Fibroblast of lung (primary cell): ENCODE measurements around the gene DOC2B. TPM values are rescaled to one million over a fixed set of nuclear protein-coding genes. Genes with fewer than 3 reads are reported as not detected.
"Not testable (repeated sequence)": the region's sequence is repeated elsewhere in the genome, so short reads cannot be mapped to it uniquely, and the experiment has no call there.

ENCODE experiments used
- DNase-seq, 2 donors: peaks; one replicate each; pipeline versions ENCODE4 v3.0.0 to v3.0.0-alpha.2; 2010; ENCODE audit warnings: low read depth in 2 of 2
- H2AFZ ChIP-seq: 2 replicates; pipeline ENCODE4 v1.5.1; 2012; ENCODE audit warnings: low read length, control low read depth, inconsistent platforms
- H3K27ac ChIP-seq: 2 replicates; pipeline ENCODE4 v1.5.1; 2011; ENCODE audit warnings: low read length, control low read depth; ENCODE audit not compliant: insufficient read depth
- H3K27me3 ChIP-seq: 2 replicates; pipeline ENCODE4 v1.5.1; 2011; ENCODE audit warnings: mild to moderate bottlenecking, low read length; ENCODE audit not compliant: control insufficient read depth, insufficient read depth
- H3K36me3 ChIP-seq: 2 replicates; pipeline ENCODE4 v1.5.1; 2011; ENCODE audit warnings: low read length; ENCODE audit not compliant: control insufficient read depth, insufficient read depth
- H3K4me1 ChIP-seq: 2 replicates; pipeline ENCODE4 v1.5.1; 2011; ENCODE audit warnings: low read length; ENCODE audit not compliant: control insufficient read depth, insufficient read depth; ENCODE audit errors: extremely low read depth
- H3K4me2 ChIP-seq: 2 replicates; pipeline ENCODE4 v1.5.1; 2011; ENCODE audit warnings: low read length, control low read depth; ENCODE audit not compliant: insufficient read depth; ENCODE audit errors: extremely low read depth
- H3K4me3 ChIP-seq, 4 experiments: fragments of 200-600 bp in 1 of 4; sonication (generic) in 1 of 4; replicated peaks in 1 of 4; 2 replicates each; pipeline ENCODE4 v1.5.1; 2011 to 2016; ENCODE audit warnings: low read length in 4 of 4, low read depth in 3 of 4, mild to moderate bottlenecking in 3 of 4, control low read depth in 2 of 4, inconsistent platforms in 1 of 4, mixed read lengths in 1 of 4; ENCODE audit not compliant: insufficient read depth in 1 of 4; ENCODE audit errors: control extremely low read depth in 1 of 4
- H3K79me2 ChIP-seq: 2 replicates; pipeline ENCODE4 v1.5.1; 2012; ENCODE audit warnings: mild to moderate bottlenecking, low read length, inconsistent platforms; ENCODE audit not compliant: control insufficient read depth, insufficient read depth
- H3K9ac ChIP-seq: 2 replicates; pipeline ENCODE4 v1.5.1; 2011; ENCODE audit warnings: mild to moderate bottlenecking, low read length, control low read depth; ENCODE audit not compliant: insufficient read depth
- H3K9me3 ChIP-seq: 2 replicates; pipeline ENCODE4 v1.5.1; 2012; ENCODE audit warnings: low read depth, low read length; ENCODE audit not compliant: control insufficient read depth, insufficient read depth
- H4K20me1 ChIP-seq: 2 replicates; pipeline ENCODE4 v1.5.1; 2011; ENCODE audit warnings: low read length; ENCODE audit not compliant: control insufficient read depth, insufficient read depth; ENCODE audit errors: extremely low read depth
- CTCF ChIP-seq, 2 donors: IDR thresholded peaks in 1 of 2; conservative IDR thresholded peaks in 1 of 2; 1 replicate in 1 of 2; 2 replicates in 1 of 2; pipeline ENCODE4 v1.5.1; 2011 to 2012; ENCODE audit warnings: low read length in 2 of 2, control low read depth in 1 of 2, inconsistent platforms in 1 of 2, low read depth in 1 of 2, mild to moderate bottlenecking in 1 of 2
- polyA plus RNA-seq, 2 donors: library from polyadenylated mRNA; depleted of rRNA in 1 of 2; stranded (reverse) in 1 of 2; unstranded in 1 of 2; fragments of >200 nt; gene quantifications; 2 replicates each; pipeline ENCODE4 v1.2.1, GENCODE V29; 2011 to 2012; ENCODE audit warnings: missing spikeins in 1 of 2
- total RNA-seq: library from RNA; depleted of rRNA; stranded (reverse); fragments of >200 nt; gene quantifications from 2 replicates; pipeline ENCODE4 v1.2.1, GENCODE V29; 2014

Gene DOC2B
- total and polyA plus RNA-seq, 2 donors (not counting 1 experiment from before 2014, with no cell fraction given) = not detected

DNA sequence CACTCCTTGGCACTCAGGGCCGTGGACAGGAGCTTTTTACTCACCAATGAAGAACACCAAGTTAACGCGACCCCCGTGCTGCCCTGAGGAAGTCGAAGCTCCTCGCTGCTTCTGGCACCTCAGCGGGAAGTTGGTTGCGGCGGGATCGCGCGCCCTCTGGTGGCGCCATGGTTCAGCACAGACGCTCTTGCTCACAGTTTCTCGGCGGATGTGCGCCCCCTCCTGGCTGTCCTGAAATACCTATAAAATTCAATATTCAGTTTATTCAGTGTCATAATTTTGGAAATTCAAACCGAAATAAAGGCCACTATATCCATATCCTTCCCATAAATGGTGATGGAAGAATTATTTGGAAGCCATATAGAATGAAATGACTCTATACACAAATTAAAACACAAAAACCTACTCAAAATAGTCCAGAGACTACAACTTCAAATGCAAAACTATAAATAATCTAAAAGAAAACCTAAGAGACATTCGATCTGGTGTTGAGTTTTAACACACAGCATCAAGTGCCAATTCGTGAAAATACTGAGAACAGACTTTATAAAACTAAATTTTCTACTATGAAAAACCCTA is 63.0 kb downstream of the DOC2B start:
- H3K36me3 ChIP-seq, H3K79me2 ChIP-seq, H3K9me3 ChIP-seq, H2AFZ ChIP-seq, H3K9ac ChIP-seq, H4K20me1 ChIP-seq, H3K4me2 ChIP-seq, H3K4me1 ChIP-seq, H3K27ac ChIP-seq, H3K27me3 ChIP-seq, H3K4me3 ChIP-seq: not testable (repeated sequence)
- peak in 1 of 2 donors; percentile 25 for DNase-seq
- peak; percentile 42 to 54 for TF ChIP-seq CTCF (conservative IDR thresholded peaks at IDR 0.05 in 1 of 2, IDR thresholded peaks at IDR 0.05 in 1 of 2; ENCODE audit: low read depth in 1 of 2, low read length in 2 of 2)

DNA sequence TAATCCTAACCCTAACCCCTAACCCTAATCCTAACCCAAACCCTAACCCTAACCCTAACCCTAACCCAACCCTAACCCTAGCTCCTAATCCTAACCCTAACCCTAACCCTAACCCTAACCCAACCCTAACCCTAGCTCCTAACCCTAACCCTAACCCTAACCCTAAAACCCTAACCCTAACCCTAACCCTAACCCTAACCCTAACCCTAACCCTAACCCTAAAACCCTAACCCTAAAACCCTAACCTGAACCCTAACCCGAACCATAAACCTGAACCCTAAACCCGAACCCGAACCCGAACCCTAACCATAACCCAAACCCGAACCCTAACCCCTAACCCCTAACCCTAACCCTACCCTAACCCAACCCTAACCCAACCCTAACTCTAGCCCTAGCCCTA is 68.3 kb downstream of the DOC2B start:
- not testable (repeated sequence) for H2AFZ ChIP-seq, H3K79me2 ChIP-seq, H3K9me3 ChIP-seq, H3K4me3 ChIP-seq, H3K9ac ChIP-seq, H3K27ac ChIP-seq, H3K4me2 ChIP-seq, H3K27me3 ChIP-seq, H3K36me3 ChIP-seq, H4K20me1 ChIP-seq, H3K4me1 ChIP-seq
- peak in 1 of 2 donors; percentile 3 for DNase-seq

Other genes with a start within 250 kb of the DOC2B start
- not detected in 2 replicates for gene SCGB1C2, start 44.1 kb downstream of the DOC2B start, total RNA-seq
- gene SCGB1C2, start 44.1 kb downstream of the DOC2B start, polyA plus RNA-seq = not detected in 2 replicates
- 2.1 and 3.0 TPM in 2 replicates for gene RPH3AL, start 171.2 kb upstream of the DOC2B start, total RNA-seq
- gene RPH3AL, start 171.2 kb upstream of the DOC2B start, polyA plus RNA-seq = 0.49 and 0.56 TPM in 2 replicates